ENCODE data around the gene PAIP1. TPM values are rescaled to one million over a fixed set of nuclear protein-coding genes. Genes with fewer than 3 reads are reported as not detected.
"Not testable (repeated sequence)": the region's sequence is repeated elsewhere in the genome, so short reads cannot be mapped to it uniquely, and the experiment has no call there.

The PAIP1 gene
- total RNA-seq, 1 donor from 2014 or later, result 111 TPM

GRCh38 chr5:43514816-43515677 lies 41.8 kb downstream of the PAIP1 start, which contains the start of gene C5orf34:
C5orf34 (minus strand) TSS chr5:43515148; CDS start chr5:43509339, 5,809 bp downstream.
- peak; percentile 33 for TF ChIP-seq CTCF (conservative IDR thresholded peaks at IDR 0.05)
- peaks cover 4% of the 10 kb centered on the region for H3K9me3 Mint-ChIP-seq
- peaks cover 36% of the 10 kb centered on the region for H3K4me1 Mint-ChIP-seq
- H3K36me3 Mint-ChIP-seq (ENCODE audit: low read depth), result peaks cover 14% of the 10 kb centered on the region
- H3K4me3 Mint-ChIP-seq, result peak within 1 kb of the TSS; percentile 97
- no peaks in the 10 kb centered on the region for H3K27me3 Mint-ChIP-seq (ENCODE audit: low read depth)
- peak within 1 kb of the TSS; percentile 99 for H3K27ac Mint-ChIP-seq (ENCODE audit: unreplicated experiment)
- DNase-seq (ENCODE audit: low read depth, low spot score), result peak; percentile 98

- no peak for DNase-seq (ENCODE audit: low read depth, low spot score)
- Mint-ChIP-seq H3K36me3 (ENCODE audit: low read depth) (peaks cover 14% of the 10 kb centered on the region), H3K27ac (ENCODE audit: unreplicated experiment) (peak overlapping the region; percentile 99)
These were observed 42.4 kb downstream of the PAIP1 start for GRCh38 chr5:43514471-43514815.

GRCh38 chr5:43514025-43514424 lies 42.9 kb downstream of the PAIP1 start:
- H3K27me3 Mint-ChIP-seq (ENCODE audit: low read depth), result no peaks in the 10 kb centered on the region
- peaks cover 4% of the 10 kb centered on the region for H3K9me3 Mint-ChIP-seq
- DNase-seq (ENCODE audit: low read depth, low spot score), result no peak
- no peak for TF ChIP-seq CTCF (conservative IDR thresholded peaks at IDR 0.05)
- H3K27ac Mint-ChIP-seq (ENCODE audit: unreplicated experiment), result peak overlapping the region; percentile 99
- peaks cover 36% of the 10 kb centered on the region for H3K4me1 Mint-ChIP-seq
- H3K36me3 Mint-ChIP-seq (ENCODE audit: low read depth), result peaks cover 14% of the 10 kb centered on the region
- peak overlapping the region; percentile 97 for H3K4me3 Mint-ChIP-seq

More at GRCh38 chr5:43514471-43514815, 42.4 kb downstream of the PAIP1 start:
- Mint-ChIP-seq H3K4me3 (peak overlapping the region; percentile 97), H3K9me3 (peaks cover 4% of the 10 kb centered on the region), H3K4me1 (peaks cover 36% of the 10 kb centered on the region), H3K27me3 (ENCODE audit: low read depth) (no peaks in the 10 kb centered on the region)
- no peak for TF ChIP-seq CTCF (conservative IDR thresholded peaks at IDR 0.05)

GRCh38 chr5:43511062-43511461 lies 45.8 kb downstream of the PAIP1 start:
- H3K27me3 Mint-ChIP-seq (ENCODE audit: low read depth); DNase-seq (ENCODE audit: low read depth, low spot score); H3K9me3 Mint-ChIP-seq; H3K4me3 Mint-ChIP-seq; H3K27ac Mint-ChIP-seq (ENCODE audit: unreplicated experiment): not testable (repeated sequence)
- Mint-ChIP-seq H3K4me1 (peaks cover 33% of the 10 kb centered on the region), H3K36me3 (ENCODE audit: low read depth) (peaks cover 14% of the 10 kb centered on the region)

GRCh38 chr5:43498581-43498980 lies 58.3 kb downstream of the PAIP1 start:
- Mint-ChIP-seq H3K27ac (ENCODE audit: unreplicated experiment) (no peak overlapping the region), H3K27me3 (ENCODE audit: low read depth) (no peaks in the 10 kb centered on the region), H3K4me3 (no peak overlapping the region), H3K36me3 (ENCODE audit: low read depth) (peaks cover 5% of the 10 kb centered on the region), H3K9me3 (no peaks in the 10 kb centered on the region), H3K4me1 (no peaks in the 10 kb centered on the region)
- DNase-seq (ENCODE audit: low read depth, low spot score), result no peak
- no peak for TF ChIP-seq CTCF (conservative IDR thresholded peaks at IDR 0.05)

Data from neural crest cell (in vitro differentiated cells).